Hippocampal formation (tissue), 2 donors: ENCODE data around the gene FAM222A.
A peak's percentile ranks its signal among the peaks of the same experiment; 100 is the strongest.

Source experiments
- DNase-seq, 2 donors: peaks; one replicate each; lab custom pipeline; 2025; lab: John Stamatoyannopoulos, UW

The FAM222A gene

GRCh38 chr12:109772622-109773321, 59.1 kb downstream of the FAM222A start:
- DNase-seq = peak; percentile 10 to 51

DNA sequence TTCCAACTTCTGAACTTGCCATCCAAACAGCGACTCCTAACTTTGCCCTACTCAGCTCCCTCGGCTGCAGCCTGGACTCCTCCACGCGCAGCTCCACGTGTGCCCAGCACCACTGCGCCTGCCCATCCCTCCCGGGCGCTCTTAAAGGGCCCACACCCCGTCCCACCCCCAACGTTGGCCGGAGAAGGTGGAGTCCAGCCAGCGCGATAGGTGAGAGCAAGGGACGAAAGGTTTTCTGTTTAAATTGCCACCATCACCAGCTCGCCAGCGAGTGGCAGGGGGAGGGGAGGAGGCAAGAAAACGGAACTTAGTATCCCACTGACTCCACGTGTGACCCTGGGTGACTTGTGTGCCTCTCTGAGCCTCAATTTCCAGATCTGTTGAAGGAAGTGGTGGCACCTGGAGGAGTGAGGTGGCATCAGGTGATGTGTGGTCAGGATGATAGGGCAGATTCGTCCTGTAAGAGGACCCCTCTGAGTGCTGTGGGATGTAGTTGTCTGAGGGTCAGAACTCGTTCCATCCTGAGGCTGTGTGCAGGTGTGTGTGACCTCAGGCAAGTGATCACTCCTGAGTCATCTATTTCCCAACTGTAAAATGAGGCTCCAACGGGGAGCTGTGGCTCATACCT, 59.9 kb downstream of the FAM222A start:
- DNase-seq = no peak

DNA sequence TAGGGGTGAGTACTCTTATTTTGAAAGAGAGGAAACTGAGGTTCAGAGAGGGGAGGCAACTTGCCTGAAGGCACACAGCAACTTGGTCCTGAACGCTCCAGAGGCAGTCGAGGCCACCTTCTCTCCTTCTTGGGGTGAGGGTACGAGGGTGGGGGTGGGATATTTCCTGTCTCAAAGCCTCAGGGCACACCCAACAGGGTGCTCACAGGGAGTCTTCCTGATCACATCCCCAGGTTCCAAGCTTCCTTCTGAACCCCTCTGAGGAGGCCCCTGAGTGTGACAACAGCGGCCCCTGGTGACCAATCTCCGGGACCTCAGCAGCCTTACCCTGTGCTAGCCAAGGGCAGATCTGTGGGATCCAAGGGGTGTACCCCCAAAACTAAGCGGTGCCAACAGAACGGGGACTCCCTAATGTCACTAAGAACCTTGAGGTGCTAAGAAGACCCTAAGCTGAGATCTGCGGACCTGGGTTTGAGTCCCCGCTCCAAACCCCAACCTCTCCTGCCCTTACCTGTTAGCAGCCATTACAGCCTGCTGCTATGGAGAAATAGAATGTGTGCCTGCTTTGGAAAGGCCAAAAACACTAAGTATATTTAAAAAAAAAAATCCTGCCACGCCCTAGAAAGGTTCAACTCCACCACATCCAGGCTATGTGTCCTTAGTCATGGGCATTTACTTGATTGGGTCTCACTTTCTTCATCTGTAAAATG, 61.7 kb downstream of the FAM222A start:
- DNase-seq = peak; percentile 49 to 70

DNA sequence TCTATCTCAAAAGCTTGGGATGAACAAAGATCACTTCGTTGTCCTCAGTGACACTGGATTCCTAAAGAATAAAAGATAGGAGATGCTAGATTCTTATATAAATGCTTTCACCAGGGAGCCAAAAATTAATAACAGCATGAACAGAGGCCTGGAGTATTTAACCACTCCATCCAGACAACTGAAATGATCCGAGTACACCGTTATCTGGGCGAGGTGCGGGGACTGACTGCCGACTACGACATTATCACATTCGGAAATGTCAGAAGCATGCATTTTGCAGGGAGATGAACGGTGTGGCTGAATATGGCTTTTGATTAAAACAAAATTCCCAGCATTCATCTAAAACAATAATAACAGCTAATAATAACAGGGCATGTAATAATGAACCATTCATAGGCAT, 63.0 kb downstream of the FAM222A start:
- DNase-seq = no peak

DNA sequence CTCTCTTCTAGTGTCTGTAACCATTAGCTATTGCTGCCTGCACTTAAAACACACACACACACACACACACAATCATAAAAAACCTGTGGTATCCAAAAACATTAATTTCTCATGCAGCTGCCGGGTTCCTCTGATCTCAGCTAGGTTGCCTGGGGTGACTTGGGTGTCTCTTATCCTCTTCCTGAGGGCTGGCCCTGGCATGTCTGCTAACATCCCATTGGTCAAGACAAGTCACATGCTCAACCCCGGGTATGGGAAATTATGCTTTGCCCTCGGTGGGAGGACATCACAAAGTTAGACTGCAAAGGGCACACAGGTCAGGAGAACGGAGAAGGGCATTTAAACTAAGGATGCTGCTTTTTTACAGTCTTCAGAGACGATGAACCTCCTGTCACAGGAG, 63.9 kb downstream of the FAM222A start:
- DNase-seq = no peak

GRCh38 chr12:109778684-109779083, 65.1 kb downstream of the FAM222A start:
- no peak for DNase-seq

- no peak for DNase-seq
Measured at GRCh38 chr12:109779382-109779781, 65.8 kb downstream of the FAM222A start.

GRCh38 chr12:109781668-109782325, 68.2 kb downstream of the FAM222A start:
- DNase-seq = no peak

- DNase-seq = no peak
Measured at GRCh38 chr12:109782326-109782703, 68.7 kb downstream of the FAM222A start.

- DNase-seq = no peak
Measured at GRCh38 chr12:109783135-109783964, 69.7 kb downstream of the FAM222A start.

DNA sequence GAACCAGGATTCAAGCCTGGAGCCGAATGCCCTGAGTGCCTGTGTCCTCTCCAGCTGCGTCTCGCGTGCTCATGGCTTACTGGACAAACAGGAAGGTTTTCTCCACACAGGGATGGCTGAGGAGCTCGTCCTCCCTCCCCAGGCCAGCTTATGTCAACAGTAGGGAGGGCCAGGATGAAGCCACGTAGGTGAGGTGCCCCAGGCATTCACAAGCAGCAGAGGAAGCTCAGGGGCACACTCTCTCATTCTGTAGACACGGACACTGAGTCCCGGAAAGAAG, 70.3 kb downstream of the FAM222A start:
- DNase-seq = no peak

GRCh38 chr12:109785854-109786253, 72.2 kb downstream of the FAM222A start:
- DNase-seq = no peak

GRCh38 chr12:109786799-109787198, 73.2 kb downstream of the FAM222A start:
- DNase-seq = no peak

DNA sequence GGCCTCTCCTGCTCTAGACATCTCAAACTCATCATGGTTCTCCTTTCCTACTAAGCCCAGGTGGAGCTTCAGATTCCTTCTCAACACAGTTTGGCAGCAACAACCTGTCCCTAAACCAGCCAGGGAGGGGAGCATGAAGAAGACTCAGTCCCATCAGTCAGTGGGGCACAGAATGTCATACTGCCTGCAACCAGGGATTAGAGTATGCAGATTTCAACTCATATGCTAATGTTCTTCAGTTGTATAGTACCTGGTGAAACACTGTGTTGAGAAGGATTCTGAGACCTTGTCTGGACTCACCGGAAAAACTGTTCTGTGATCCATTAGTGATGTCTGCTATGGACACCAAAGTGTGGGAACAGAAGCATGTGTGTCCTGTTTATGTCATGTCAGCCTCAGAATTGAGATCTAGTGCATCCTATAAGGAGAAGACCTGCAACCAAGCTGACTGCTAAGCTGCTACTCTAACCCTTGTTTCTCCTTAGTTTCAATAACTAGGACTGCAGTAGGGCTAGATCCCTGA, 76.0 kb downstream of the FAM222A start:
- no peak for DNase-seq

- DNase-seq = no peak
Measured at GRCh38 chr12:109792992-109793391, 79.4 kb downstream of the FAM222A start.

- DNase-seq = no peak
Measured at GRCh38 chr12:109793411-109793810, 79.8 kb downstream of the FAM222A start.

GRCh38 chr12:109793826-109794501, 80.3 kb downstream of the FAM222A start:
- no peak for DNase-seq

- DNase-seq = no peak
Measured at GRCh38 chr12:109795023-109795422, 81.4 kb downstream of the FAM222A start.

GRCh38 chr12:109796057-109796456, 82.4 kb downstream of the FAM222A start:
- no peak for DNase-seq

DNA sequence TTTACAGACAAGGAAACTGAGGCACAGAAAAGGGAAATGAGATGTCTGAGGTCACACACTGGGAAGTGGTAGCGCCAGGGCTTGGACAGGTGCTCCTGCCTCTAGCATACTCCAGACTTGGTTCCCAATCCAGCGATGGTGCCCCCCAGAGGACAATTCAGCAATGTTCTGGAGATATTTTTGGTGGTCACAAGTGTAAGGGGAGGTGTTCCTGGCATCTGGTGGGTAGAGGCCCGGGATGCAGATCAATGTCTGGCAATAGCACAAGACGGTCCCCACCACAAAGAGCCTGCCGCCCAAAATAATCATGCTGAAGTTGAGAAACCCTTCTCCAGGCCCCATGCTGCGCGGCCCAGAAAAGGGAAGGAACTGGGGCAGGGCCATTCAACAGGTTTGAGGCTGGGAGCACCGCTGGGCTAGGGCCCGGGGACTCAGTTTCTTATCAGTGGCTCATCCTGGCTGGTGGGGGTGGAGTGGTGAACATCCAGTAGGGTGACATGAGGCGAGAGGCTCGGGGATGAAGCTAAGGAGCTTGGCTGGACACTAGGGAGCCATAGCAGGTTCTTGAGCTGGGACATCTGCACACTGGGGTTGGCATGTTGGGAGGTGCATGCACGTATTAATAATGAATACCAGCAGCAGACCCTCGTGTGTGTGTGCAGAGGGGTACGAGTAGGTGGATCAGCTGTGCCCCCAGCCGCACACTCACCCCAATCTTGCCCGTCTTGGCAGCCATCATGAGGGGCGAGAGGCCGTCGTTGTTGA, 84.5 kb downstream of the FAM222A start:
- DNase-seq = no peak
